Measurements from ENCODE around the gene APOL3. TPM values are rescaled to one million over a fixed set of nuclear protein-coding genes. Genes with fewer than 3 reads are reported as not detected.

The APOL3 gene
- polyA plus RNA-seq, 1 of the 3 experiments (the other 2 are of a cell fraction): 1.1 TPM

DNA sequence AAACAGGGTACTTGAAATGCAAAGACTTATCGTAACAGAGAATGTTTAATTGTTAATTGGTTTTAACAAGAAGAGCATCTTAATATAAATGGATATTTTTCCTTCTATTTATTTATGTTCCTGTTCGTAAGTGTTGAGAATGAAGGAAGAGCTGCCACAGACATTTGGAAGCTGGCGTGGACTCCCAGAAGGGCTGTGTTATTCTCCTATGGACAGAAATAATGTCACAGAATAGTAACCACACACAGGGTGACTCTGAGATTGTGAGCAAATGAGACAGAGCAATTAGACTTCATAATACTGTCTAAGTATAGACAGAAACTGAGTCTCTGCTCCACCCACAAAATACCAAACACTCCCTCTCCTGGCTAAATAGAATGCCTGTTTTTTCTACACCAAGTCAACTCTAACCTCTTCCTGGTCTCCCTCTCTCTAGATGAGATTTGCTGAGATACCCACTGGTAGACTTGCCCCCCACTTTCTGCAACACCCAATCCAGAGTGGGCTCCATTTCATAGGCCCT, 6.1 kb downstream of the APOL3 start (continued):
- TF ChIP-seq EP300 (IDR thresholded peaks at IDR 0.05; ENCODE audit: borderline replicate concordance in 1 of 2, low read depth in 1 of 2, low read length in 1 of 2) (no peak), SIN3A (IDR thresholded peaks at IDR 0.05; ENCODE audit: borderline replicate concordance, low read depth, low read length) (no peak), ELF1 (IDR thresholded peaks at IDR 0.05) (no peak), TAF1 (IDR thresholded peaks at IDR 0.05; ENCODE audit: borderline replicate concordance, low read depth, low read length) (no peak), YY1 (IDR thresholded peaks at IDR 0.05; ENCODE audit: low read depth) (no peak), TEAD4 (IDR thresholded peaks at IDR 0.05; ENCODE audit: borderline replicate concordance, insufficient read depth) (no peak)
- TF ChIP-seq, protein P1, sequence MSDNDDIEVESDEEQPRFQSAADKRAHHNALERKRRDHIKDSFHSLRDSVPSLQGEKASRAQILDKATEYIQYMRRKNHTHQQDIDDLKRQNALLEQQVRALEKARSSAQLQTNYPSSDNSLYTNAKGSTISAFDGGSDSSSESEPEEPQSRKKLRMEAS (IDR thresholded peaks at IDR 0.05; ENCODE audit: low read depth): no peak
- TF ChIP-seq, protein P2, sequence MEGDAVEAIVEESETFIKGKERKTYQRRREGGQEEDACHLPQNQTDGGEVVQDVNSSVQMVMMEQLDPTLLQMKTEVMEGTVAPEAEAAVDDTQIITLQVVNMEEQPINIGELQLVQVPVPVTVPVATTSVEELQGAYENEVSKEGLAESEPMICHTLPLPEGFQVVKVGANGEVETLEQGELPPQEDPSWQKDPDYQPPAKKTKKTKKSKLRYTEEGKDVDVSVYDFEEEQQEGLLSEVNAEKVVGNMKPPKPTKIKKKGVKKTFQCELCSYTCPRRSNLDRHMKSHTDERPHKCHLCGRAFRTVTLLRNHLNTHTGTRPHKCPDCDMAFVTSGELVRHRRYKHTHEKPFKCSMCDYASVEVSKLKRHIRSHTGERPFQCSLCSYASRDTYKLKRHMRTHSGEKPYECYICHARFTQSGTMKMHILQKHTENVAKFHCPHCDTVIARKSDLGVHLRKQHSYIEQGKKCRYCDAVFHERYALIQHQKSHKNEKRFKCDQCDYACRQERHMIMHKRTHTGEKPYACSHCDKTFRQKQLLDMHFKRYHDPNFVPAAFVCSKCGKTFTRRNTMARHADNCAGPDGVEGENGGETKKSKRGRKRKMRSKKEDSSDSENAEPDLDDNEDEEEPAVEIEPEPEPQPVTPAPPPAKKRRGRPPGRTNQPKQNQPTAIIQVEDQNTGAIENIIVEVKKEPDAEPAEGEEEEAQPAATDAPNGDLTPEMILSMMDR (IDR thresholded peaks at IDR 0.05): no peak
- TF ChIP-seq, protein P3, sequence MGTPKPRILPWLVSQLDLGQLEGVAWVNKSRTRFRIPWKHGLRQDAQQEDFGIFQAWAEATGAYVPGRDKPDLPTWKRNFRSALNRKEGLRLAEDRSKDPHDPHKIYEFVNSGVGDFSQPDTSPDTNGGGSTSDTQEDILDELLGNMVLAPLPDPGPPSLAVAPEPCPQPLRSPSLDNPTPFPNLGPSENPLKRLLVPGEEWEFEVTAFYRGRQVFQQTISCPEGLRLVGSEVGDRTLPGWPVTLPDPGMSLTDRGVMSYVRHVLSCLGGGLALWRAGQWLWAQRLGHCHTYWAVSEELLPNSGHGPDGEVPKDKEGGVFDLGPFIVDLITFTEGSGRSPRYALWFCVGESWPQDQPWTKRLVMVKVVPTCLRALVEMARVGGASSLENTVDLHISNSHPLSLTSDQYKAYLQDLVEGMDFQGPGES (IDR thresholded peaks at IDR 0.05; ENCODE audit: low read depth, low read length): no peak

DNA sequence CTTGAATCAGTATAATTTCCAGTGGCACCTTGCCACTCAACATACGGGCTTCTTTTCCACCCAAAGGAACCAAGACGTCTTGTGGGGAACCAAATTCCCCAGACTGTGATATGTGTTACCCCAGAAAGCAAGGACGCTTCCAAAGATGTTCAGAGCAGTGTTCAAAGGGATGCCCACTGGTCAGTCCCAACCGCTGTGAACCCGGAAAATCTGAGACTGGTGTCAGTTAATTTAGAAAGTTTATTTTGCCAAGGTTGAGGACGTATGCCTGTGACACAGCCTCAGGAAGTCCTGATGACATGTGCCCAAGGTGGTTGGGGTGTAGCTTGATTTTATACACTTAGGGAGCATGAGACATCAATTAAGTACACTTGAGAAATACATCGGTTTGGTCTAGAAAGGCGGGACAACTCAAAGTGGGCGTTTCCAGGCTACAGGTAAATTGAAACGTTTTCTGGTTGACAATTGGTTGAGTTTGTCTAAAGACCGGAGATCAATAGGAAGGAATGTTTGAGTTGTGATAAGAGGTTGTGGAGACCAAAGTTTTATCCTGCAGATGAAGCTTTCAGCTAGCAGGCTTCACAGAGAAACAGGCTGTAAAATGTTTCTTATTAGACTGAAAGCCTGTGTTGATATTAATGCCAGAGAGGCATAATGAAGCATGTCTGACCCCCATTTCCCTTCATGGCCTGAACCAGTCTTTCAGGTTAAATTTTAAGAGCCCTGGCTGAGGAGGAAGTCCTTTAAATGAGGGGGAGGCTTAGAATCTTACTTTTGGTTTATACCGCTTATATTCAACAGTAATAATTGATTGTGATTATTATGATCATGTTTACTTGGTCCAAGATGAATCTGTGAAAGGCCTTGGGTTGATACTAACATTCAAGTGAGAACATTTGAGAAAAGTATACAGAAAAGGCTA, 6.8 kb downstream of the APOL3 start:
- TF ChIP-seq NFIC (IDR thresholded peaks at IDR 0.05; ENCODE audit: borderline replicate concordance): no peak
- TF ChIP-seq EZH2phosphoT487 (IDR thresholded peaks at IDR 0.05; ENCODE audit: borderline replicate concordance, low read depth): no peak
- no peak for TF ChIP-seq RFX5 (IDR thresholded peaks at IDR 0.05; ENCODE audit: low read length)
- TF ChIP-seq SIN3A (IDR thresholded peaks at IDR 0.05; ENCODE audit: borderline replicate concordance, low read depth, low read length): no peak
- no peak for TF ChIP-seq FOSL2 (IDR thresholded peaks at IDR 0.05; ENCODE audit: borderline replicate concordance, low read depth)
- TF ChIP-seq TAF1 (IDR thresholded peaks at IDR 0.05; ENCODE audit: borderline replicate concordance, low read depth, low read length): no peak
- no peak for TF ChIP-seq GATA2 (CRISPR knock-in tag; IDR thresholded peaks at IDR 0.05)
- TF ChIP-seq FOXJ3 (CRISPR knock-in tag; IDR thresholded peaks at IDR 0.05): no peak
- TF ChIP-seq POLR2AphosphoS5 (IDR thresholded peaks at IDR 0.05; ENCODE audit: low read depth, low read length): no peak
- no peak for TF ChIP-seq JUND (IDR thresholded peaks at IDR 0.05)
- no peak for TF ChIP-seq PBX3 (IDR thresholded peaks at IDR 0.05)
- TF ChIP-seq MEF2A (IDR thresholded peaks at IDR 0.05; ENCODE audit: borderline replicate concordance, low read depth): no peak
- no peak for TF ChIP-seq REST (IDR thresholded peaks at IDR 0.05; ENCODE audit: low read depth, low read length)
- TF ChIP-seq RCOR1 (IDR thresholded peaks at IDR 0.05; ENCODE audit: low read length): no peak
- TF ChIP-seq YY1 (IDR thresholded peaks at IDR 0.05; ENCODE audit: low read depth): no peak
- TF ChIP-seq TEAD4 (IDR thresholded peaks at IDR 0.05; ENCODE audit: borderline replicate concordance, insufficient read depth): no peak
- ChIA-PET POLR2A (no interaction called here), CTCF (interaction anchor here (1.4 kb wide), 1 partner anchor 723 kb away, joined by 3 read pairs; no protein-coding TSS in a partner anchor)
- Histone ChIP-seq H3K9ac (no peak overlapping the region), H3K4me1 (ENCODE audit: control insufficient read depth in 1 of 2, insufficient read depth in 2 of 2, low read depth in 1 of 2, low read length in 1 of 2) (peaks cover 5 to 7% of the 10 kb centered on the region in 2 experiments; a peak in 1 of 4 replicates), H3K9me3 (no peaks in the 10 kb centered on the region), H3F3A (replicated peaks; ENCODE audit: insufficient read depth) (no peaks in the 10 kb centered on the region), H3K9me2 (no peaks in the 10 kb centered on the region), H2AFZ (ENCODE audit: low read depth) (no peak overlapping the region), H3K36me3 (replicated peaks in 1 of 2; ENCODE audit: control insufficient read depth in 1 of 2, insufficient read depth in 2 of 2, low read length in 1 of 2) (no peaks in the 10 kb centered on the region), H3K4me3 (ENCODE audit: low read depth in 2 of 2, low read length in 1 of 2) (no peak overlapping the region), H3K4me2 (no peak overlapping the region), H3K27ac (ENCODE audit: low read depth in 2 of 2, low read length in 1 of 2) (no peak overlapping the region), H3K79me2 (ENCODE audit: insufficient read depth) (no peaks in the 10 kb centered on the region), H4K20me1 (ENCODE audit: insufficient read depth) (no peaks in the 10 kb centered on the region), H3K27me3 (ENCODE audit: insufficient read depth) (no peaks in the 10 kb centered on the region)
- 71% methylated on average over 12 of the region's 12 CpGs for WGBS (ENCODE audit: low lambda C conversion rate)
- no peak for DNase-seq

Data from SK-N-SH (cell line).